Ovary (tissue), 9 donors: ENCODE measurements around the gene SLIT1. TPM values are rescaled to one million over a fixed set of nuclear protein-coding genes. Genes with fewer than 3 reads are reported as not detected.

Experiments used
- DNase-seq, 5 donors: peaks; one replicate each; pipeline ENCODE4 v3.0.0-alpha.2; 2019 to 2020
- H3K27ac ChIP-seq, 2 donors: fragments of 200-600 bp; one replicate each; pipeline versions ENCODE4 v1.5.1 to v1.8.0; 2019 to 2022
- H3K27me3 ChIP-seq: fragments of 200-600 bp; one replicate; pipeline ENCODE4 v1.8.0; 2022
- H3K36me3 ChIP-seq: fragments of 200-600 bp; sonication (generic); one replicate; pipeline ENCODE4 v1.5.1; 2019
- H3K4me1 ChIP-seq: one replicate; pipeline ENCODE4 v1.8.1; 2013; ENCODE audit warnings: mild to moderate bottlenecking, moderate library complexity; ENCODE audit not compliant: insufficient read depth
- H3K4me3 ChIP-seq: fragments of 200-600 bp; sonication (generic); one replicate; pipeline ENCODE4 v1.5.1; 2017
- H3K9me3 ChIP-seq, 2 donors: fragments of 200-600 bp in 1 of 2; sonication (generic) in 1 of 2; one replicate each; pipeline versions ENCODE4 v1.5.1 to v1.8.1; 2013 to 2019; ENCODE audit warnings: mild to moderate bottlenecking in 1 of 2, moderate library complexity in 1 of 2
- EP300 ChIP-seq: sonication (generic); formaldehyde crosslinking; IDR thresholded peaks from one replicate; pipeline ENCODE4 v1.6.1; 2017; ENCODE audit warnings: antibody characterized with exemption
- POLR2A ChIP-seq: fragments of 450-650 bp; IDR thresholded peaks from one replicate; pipeline ENCODE4 v1.6.1; 2017; ENCODE audit warnings: antibody characterized with exemption, mild to moderate bottlenecking, moderate library complexity
- WGBS, 3 donors: extraction: QIAGEN DNeasy Blood & Tissue Kit in 1 of 3; methylation state at CpG; one replicate each; pipeline versions ENCODE4 v1.1.5 to v1.1.7; 2013 to 2017; 5-methylcytosine and 5-hydroxymethylcytosine counted together
- intact Hi-C, 4 donors: fragments of 100-400 bp; cut with DNase I; formaldehyde crosslinking; loops; one replicate each; pipeline versions ENCODE4 v1.11.0 to v1.15.1; 2022 to 2023
- polyA plus RNA-seq, 2 donors: library from polyadenylated mRNA; stranded (reverse); fragments of 200-250 nt in 1 of 2; fragments of 350-450 nt in 1 of 2; fragmentation: Illumina TruSeq in 1 of 2; extraction: RNeasy Lipid Tissue Mini Kit (QIAGEN cat#74804) in 1 of 2; gene quantifications; one replicate each; pipeline ENCODE4 v1.2.3, GENCODE V29; 2013 to 2014
- total RNA-seq, 7 donors: library from RNA; depleted of rRNA in 2 of 7; stranded (reverse); fragments of >200 nt in 2 of 7; fragmentation: NEBNext Ultra II Directional in 3 of 7; extraction: Animal tissue kit (Norgen Biotek cat#: 25700) in 3 of 7; gene quantifications; one replicate each; pipeline versions ENCODE4 v1.1.0 to v1.2.4, GENCODE V29; 2016 to 2023
- TF ChIP-seq, protein P1 (sequence below), 3 donors: fragments of 450-650 bp in 2 of 3; fragments of 200-600 bp in 1 of 3; IDR thresholded peaks; one replicate each; pipeline versions ENCODE4 v1.5.1 to v1.8.0; 2016 to 2022; ENCODE audit warnings: antibody characterized with exemption in 3 of 3, mild to moderate bottlenecking in 1 of 3
- donor health status: DM: no; HTN: no; CAD: no; lungs with moderate emphysema.
- donor health status: DM: no; HTN: no; CAD: no.
- donor health status: Bipolar disorder and iron deficiency.
- donor health status: DM: yes; HTN: yes; CAD: no.
- donor health status: DM: no; HTN: no; CAD: no.
- donor health status: DM: yes; HTN: yes; CAD: no.

SLIT1 gene
- total and polyA plus RNA-seq, 9 donors: under 0.01 to 0.62 (median 0.25) TPM

DNA sequence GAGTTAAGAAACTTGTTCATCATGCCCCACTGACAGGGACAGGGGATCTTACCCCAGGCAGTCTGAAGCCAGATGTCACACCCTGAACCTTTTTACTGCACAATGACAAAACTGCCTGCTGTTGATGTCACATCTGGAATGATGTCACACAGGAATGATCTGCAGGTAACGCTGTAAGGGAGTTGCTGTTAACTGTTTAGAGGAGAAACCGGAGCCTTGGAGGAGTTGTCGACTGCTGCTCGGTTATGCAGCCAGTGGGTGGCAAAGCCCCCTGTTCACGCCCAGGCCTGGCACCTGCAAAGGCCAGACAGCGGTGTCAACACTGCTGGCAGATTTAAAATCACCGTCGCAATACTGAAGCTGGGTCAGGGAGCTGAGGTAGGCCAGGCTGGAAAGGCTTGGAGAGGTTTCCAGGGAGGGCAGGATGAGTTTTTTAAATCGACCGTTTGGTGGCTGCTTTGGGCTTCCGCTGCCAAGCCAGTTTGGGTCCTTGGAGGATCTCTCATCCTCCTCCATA lies 10.0 kb upstream of the SLIT1 start:
- Histone ChIP-seq H3K4me3 (peak overlapping the region; percentile 11), H3K4me1 (peaks cover 2% of the 10 kb centered on the region), H3K9me3 (no peaks in the 10 kb centered on the region), H3K27me3 (no peaks in the 10 kb centered on the region), H3K36me3 (no peaks in the 10 kb centered on the region), H3K27ac (no peak overlapping the region)
- intact Hi-C loops: no loop called here
- 21 to 39% (median 34%) methylated on average over 11 of the region's 11 CpGs for WGBS, 3 donors
- peak in 1 of 5 donors; percentile 27 for DNase-seq
- TF ChIP-seq POLR2A (no peak), EP300 (no peak)
- TF ChIP-seq, protein P1, sequence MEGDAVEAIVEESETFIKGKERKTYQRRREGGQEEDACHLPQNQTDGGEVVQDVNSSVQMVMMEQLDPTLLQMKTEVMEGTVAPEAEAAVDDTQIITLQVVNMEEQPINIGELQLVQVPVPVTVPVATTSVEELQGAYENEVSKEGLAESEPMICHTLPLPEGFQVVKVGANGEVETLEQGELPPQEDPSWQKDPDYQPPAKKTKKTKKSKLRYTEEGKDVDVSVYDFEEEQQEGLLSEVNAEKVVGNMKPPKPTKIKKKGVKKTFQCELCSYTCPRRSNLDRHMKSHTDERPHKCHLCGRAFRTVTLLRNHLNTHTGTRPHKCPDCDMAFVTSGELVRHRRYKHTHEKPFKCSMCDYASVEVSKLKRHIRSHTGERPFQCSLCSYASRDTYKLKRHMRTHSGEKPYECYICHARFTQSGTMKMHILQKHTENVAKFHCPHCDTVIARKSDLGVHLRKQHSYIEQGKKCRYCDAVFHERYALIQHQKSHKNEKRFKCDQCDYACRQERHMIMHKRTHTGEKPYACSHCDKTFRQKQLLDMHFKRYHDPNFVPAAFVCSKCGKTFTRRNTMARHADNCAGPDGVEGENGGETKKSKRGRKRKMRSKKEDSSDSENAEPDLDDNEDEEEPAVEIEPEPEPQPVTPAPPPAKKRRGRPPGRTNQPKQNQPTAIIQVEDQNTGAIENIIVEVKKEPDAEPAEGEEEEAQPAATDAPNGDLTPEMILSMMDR (IDR thresholded peaks at IDR 0.05): no peak

DNA sequence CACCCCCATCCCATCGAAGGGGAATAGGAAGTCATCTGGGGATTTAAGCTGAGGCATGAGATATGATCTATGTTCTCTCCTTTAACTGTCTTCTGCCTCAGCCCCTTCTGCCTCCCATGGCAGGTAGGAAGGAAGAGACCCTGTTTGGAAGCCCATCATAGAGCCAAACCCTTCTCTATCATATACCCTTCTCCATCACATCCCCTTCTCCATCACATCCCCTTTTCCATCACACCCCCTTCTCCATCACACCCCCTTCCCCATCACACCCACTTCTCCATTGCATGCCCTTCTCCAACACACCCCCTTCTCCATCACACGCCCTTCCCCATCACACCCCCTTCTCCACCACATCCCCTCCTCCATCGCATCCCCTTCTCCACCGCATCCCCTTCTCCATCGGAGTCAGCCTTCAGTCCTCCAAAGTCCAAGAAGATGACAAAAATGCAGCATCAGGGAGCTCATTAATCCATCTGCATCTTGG lies 7.2 kb upstream of the SLIT1 start:
- peaks cover 2% of the 10 kb centered on the region for H3K4me1 ChIP-seq
- intact Hi-C loops: no loop called here
- no peaks in the 10 kb centered on the region for H3K9me3 ChIP-seq
- no peaks in the 10 kb centered on the region for H3K36me3 ChIP-seq
- DNase-seq: no peak
- H3K4me3 ChIP-seq: no peak overlapping the region
- H3K27ac ChIP-seq: no peak overlapping the region
- H3K27me3 ChIP-seq: no peaks in the 10 kb centered on the region
- 91 to 92% (median 92%) methylated on average over 5 of the region's 5 CpGs for WGBS, 3 donors
- TF ChIP-seq POLR2A: no peak
- TF ChIP-seq, protein P1 (IDR thresholded peaks at IDR 0.05): no peak
- TF ChIP-seq EP300: no peak

DNA sequence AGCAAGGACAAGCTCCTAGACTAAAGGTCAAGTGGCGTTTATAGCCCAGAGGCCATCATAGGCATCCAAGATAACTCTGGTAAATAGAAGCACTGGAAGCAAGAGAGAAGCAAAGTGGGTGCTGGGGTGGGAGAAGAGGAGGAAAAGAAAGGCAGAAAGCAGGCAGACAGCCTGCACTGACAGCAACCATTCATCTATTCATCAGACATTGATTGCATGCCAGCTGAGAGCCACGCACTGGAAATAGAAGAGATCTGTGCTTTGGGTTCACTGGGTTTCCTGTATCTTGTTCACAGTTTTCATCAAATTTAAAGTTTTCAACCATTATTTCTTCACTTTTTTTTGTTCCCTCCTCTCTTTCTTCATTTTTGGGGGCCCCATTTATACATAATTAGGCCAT lies 4.7 kb upstream of the SLIT1 start:
- no peak for TF ChIP-seq EP300
- TF ChIP-seq, protein P1 (IDR thresholded peaks at IDR 0.05): no peak
- no peak for TF ChIP-seq POLR2A
- Histone ChIP-seq H3K9me3 (no peaks in the 10 kb centered on the region), H3K36me3 (no peaks in the 10 kb centered on the region), H3K4me1 (peaks cover 1% of the 10 kb centered on the region), H3K4me3 (no peak overlapping the region), H3K27me3 (peaks cover 2% of the 10 kb centered on the region), H3K27ac (no peak overlapping the region)
- DNase-seq: no peak
- 86 to 93% (median 89%) methylated on average over 2 of the region's 2 CpGs for WGBS, 3 donors
- intact Hi-C loops: no loop called here

DNA sequence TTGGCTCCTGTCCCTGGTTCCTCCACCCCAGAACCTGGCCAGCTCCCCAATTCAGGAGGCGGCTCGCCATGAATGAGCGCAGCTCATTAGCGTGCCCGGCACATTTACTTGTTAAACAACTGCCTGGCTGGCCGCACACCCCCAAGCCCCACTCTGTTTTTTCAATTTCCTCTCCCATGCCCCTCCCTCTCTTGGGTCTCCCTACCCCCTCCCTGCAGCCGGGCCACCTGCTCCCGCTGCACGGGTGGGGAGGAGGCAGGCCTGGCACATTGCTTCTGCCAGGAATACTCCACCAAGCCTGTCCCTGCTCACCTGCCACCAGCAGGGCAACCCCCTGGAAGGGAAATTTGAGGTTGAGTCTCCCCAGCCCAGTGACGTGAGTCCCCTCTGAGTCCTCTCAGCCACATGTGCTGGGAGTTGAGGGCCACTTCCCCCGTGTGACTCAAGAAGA lies 2.5 kb upstream of the SLIT1 start:
- Histone ChIP-seq H3K4me1 (peaks cover 1% of the 10 kb centered on the region), H3K27me3 (peaks cover 4% of the 10 kb centered on the region), H3K9me3 (no peaks in the 10 kb centered on the region)

More for the DNA sequence above, 2.5 kb upstream of the SLIT1 start:
- no peaks in the 10 kb centered on the region for H3K36me3 ChIP-seq
- H3K4me3 ChIP-seq: no peak overlapping the region
- TF ChIP-seq, protein P1 (IDR thresholded peaks at IDR 0.05): no peak
- no peak for TF ChIP-seq EP300
- no peak for TF ChIP-seq POLR2A
- intact Hi-C loops: no loop called here
- DNase-seq: no peak
- WGBS, 3 donors: 55 to 67% (median 56%) methylated on average over 11 of the region's 11 CpGs
- no peak overlapping the region for H3K27ac ChIP-seq
